ENCODE data around the gene ZSCAN22. TPM values are rescaled to one million over a fixed set of nuclear protein-coding genes. Genes with fewer than 3 reads are reported as not detected.

The ZSCAN22 gene
- total RNA-seq, 1 experiment from 2014 or later: 4.0 TPM

DNA sequence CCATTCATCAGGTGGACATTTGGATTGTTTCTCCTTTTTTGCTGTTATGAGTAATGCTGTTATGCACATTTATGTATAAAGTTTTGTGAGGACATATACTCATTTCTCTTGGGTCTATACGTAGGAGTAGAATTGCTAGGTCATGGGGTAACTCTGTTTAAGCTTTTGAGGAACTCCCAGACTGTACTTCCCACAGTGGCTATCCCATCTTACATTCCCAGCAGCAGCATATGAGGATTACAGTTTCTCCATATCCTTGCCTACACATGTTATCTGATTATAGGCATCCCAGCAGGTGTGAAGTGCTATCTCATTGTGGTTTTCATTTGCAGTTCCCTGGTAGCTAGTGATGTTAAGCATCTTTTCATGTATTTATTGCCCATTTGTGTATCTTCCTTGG is 5.9 kb downstream of the ZSCAN22 start:
- Histone ChIP-seq H3K27ac (ENCODE audit: low read length) (no peak overlapping the region), H3F3A (ENCODE audit: low read length, unreplicated experiment) (no peaks in the 10 kb centered on the region), H3K9me3 (ENCODE audit: low read length) (no peaks in the 10 kb centered on the region), H3K9ac (ENCODE audit: low read length) (no peak overlapping the region), H2AFZ (ENCODE audit: low read length) (no peak overlapping the region), H3K4me1 (ENCODE audit: insufficient read depth, low read length) (peaks cover 19% of the 10 kb centered on the region), H3K9me2 (replicated peaks; ENCODE audit: low read length) (no peaks in the 10 kb centered on the region), H3K27me3 (ENCODE audit: low read length) (no peaks in the 10 kb centered on the region), H4K20me1 (ENCODE audit: low read length) (no peaks in the 10 kb centered on the region), H3K36me3 (ENCODE audit: low read depth, low read length) (peaks cover 16% of the 10 kb centered on the region), H3K79me2 (ENCODE audit: low read length) (peaks cover 21% of the 10 kb centered on the region), H3K4me2 (ENCODE audit: low read length) (no peak overlapping the region), H3K4me3 (ENCODE audit: low read length) (no peak overlapping the region)
- intact Hi-C loops (cut with micrococcal nuclease): no loop called here
- ChIA-PET CTCF (no interaction called here), POLR2A (ENCODE audit: unreplicated experiment) (no interaction called here)
- no TSS peak for BruUV-seq (replicated peaks)
- DNase-seq (no peak), ATAC-seq (no peak)
- TF ChIP-seq CTCF (conservative IDR thresholded peaks at IDR 0.05; ENCODE audit: low read depth, low read length): no peak
- no peak for TF ChIP-seq EZH2 (IDR thresholded peaks at IDR 0.05; ENCODE audit: low read length, unreplicated experiment)
- TF ChIP-seq EZH2phosphoT487 (IDR thresholded peaks at IDR 0.05; ENCODE audit: borderline replicate concordance, low read length): no peak

DNA sequence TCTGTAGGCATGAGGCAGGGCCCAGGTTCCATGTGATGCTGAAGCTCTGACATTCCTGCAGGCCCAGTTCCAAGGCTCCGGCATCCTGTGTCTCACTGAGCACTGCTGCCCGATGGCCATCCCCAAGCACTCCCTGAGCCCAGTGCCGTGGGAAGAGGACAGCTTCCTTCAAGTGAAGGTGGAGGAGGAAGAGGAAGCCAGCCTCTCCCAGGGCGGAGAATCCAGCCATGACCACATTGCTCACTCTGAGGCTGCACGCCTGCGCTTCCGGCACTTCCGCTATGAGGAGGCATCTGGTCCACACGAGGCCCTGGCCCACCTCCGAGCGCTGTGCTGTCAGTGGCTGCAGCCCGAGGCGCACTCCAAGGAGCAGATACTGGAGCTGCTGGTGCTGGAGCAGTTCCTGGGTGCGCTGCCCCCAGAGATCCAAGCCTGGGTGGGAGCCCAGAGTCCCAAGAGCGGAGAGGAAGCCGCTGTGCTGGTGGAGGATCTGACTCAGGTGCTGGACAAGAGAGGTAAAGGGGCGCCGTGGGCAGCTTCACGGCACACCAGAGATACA is 8.0 kb downstream of the ZSCAN22 start:
- TF ChIP-seq EZH2phosphoT487 (IDR thresholded peaks at IDR 0.05; ENCODE audit: borderline replicate concordance, low read length) (no peak), CTCF (conservative IDR thresholded peaks at IDR 0.05; ENCODE audit: low read depth, low read length) (no peak), EZH2 (IDR thresholded peaks at IDR 0.05; ENCODE audit: low read length, unreplicated experiment) (no peak)
- no TSS peak for BruUV-seq (replicated peaks)
- H2AFZ ChIP-seq (ENCODE audit: low read length): no peak overlapping the region
- H3K27me3 ChIP-seq (ENCODE audit: low read length): no peaks in the 10 kb centered on the region
- no peak overlapping the region for H3K27ac ChIP-seq (ENCODE audit: low read length)
- H3K9me3 ChIP-seq (ENCODE audit: low read length): no peaks in the 10 kb centered on the region; the same call in 1 of the 2 replicates
- ATAC-seq (no peak), DNase-seq (no peak)
- H3F3A ChIP-seq (ENCODE audit: low read length, unreplicated experiment): no peaks in the 10 kb centered on the region
- H4K20me1 ChIP-seq (ENCODE audit: low read length): no peaks in the 10 kb centered on the region
- CTCF ChIA-PET: no interaction called here
- POLR2A ChIA-PET (ENCODE audit: unreplicated experiment): no interaction called here
- no peak overlapping the region for H3K9ac ChIP-seq (ENCODE audit: low read length)
- intact Hi-C loops (cut with micrococcal nuclease): no loop called here
- H3K79me2 ChIP-seq (ENCODE audit: low read length): peaks cover 3% of the 10 kb centered on the region; the same call in 1 of the 2 replicates
- H3K9me2 ChIP-seq (replicated peaks; ENCODE audit: low read length): no peaks in the 10 kb centered on the region
- no peak overlapping the region for H3K4me3 ChIP-seq (ENCODE audit: low read length)
- H3K36me3 ChIP-seq (ENCODE audit: low read depth, low read length): peaks cover 36% of the 10 kb centered on the region
- H3K4me1 ChIP-seq (ENCODE audit: insufficient read depth, low read length): peaks cover 9% of the 10 kb centered on the region
- H3K4me2 ChIP-seq (ENCODE audit: low read length): no peak overlapping the region

DNA sequence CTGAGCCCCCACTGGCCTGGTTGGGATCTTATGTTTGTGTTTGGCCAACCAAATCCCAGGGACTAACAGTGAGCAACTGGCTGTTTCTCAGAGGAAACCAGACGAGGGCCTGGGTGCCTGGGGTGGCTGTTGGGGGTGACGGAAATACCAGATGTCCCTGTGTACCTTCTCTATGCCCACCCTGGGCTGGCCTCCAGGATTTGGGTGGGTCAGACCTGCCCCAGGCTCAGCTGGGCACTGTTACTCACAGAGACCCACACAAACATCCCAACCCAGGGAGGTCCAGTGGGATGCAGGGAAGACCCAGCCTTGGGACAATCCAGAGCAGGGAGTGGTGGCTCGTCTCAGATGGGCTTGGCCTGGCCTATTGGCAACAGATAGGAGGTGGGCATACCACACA is 8.8 kb downstream of the ZSCAN22 start:
- ChIA-PET POLR2A (ENCODE audit: unreplicated experiment) (no interaction called here), CTCF (no interaction called here)
- no peak for TF ChIP-seq CTCF (conservative IDR thresholded peaks at IDR 0.05; ENCODE audit: low read depth, low read length)
- TF ChIP-seq EZH2 (IDR thresholded peaks at IDR 0.05; ENCODE audit: low read length, unreplicated experiment): no peak
- no peak for TF ChIP-seq EZH2phosphoT487 (IDR thresholded peaks at IDR 0.05; ENCODE audit: borderline replicate concordance, low read length)
- H2AFZ ChIP-seq (ENCODE audit: low read length): no peak overlapping the region
- H3K4me3 ChIP-seq (ENCODE audit: low read length): no peak overlapping the region
- intact Hi-C loops (cut with micrococcal nuclease): no loop called here
- peaks cover 3% of the 10 kb centered on the region for H3K4me1 ChIP-seq (ENCODE audit: insufficient read depth, low read length)
- no TSS peak for BruUV-seq (replicated peaks)
- H3K9ac ChIP-seq (ENCODE audit: low read length): no peak overlapping the region
- no peaks in the 10 kb centered on the region for H3F3A ChIP-seq (ENCODE audit: low read length, unreplicated experiment)
- peaks cover 3% of the 10 kb centered on the region; the same call in 1 of the 2 replicates for H3K79me2 ChIP-seq (ENCODE audit: low read length)
- no peaks in the 10 kb centered on the region for H3K9me2 ChIP-seq (replicated peaks; ENCODE audit: low read length)
- ATAC-seq: no peak
- no peaks in the 10 kb centered on the region for H4K20me1 ChIP-seq (ENCODE audit: low read length)
- H3K4me2 ChIP-seq (ENCODE audit: low read length): no peak overlapping the region
- DNase-seq: no peak
- peaks cover 40% of the 10 kb centered on the region for H3K36me3 ChIP-seq (ENCODE audit: low read depth, low read length)
- H3K9me3 ChIP-seq (ENCODE audit: low read length): no peaks in the 10 kb centered on the region; the same call in 1 of the 2 replicates
- no peaks in the 10 kb centered on the region for H3K27me3 ChIP-seq (ENCODE audit: low read length)
- no peak overlapping the region for H3K27ac ChIP-seq (ENCODE audit: low read length)

Data from PC-3 (cell line).